ENCODE measurements around the gene PDCD1LG2. TPM values are rescaled to one million over a fixed set of nuclear protein-coding genes. Genes with fewer than 3 reads are reported as not detected.
A peak's percentile ranks its signal among the peaks of the same experiment; 100 is the strongest.

The PDCD1LG2 gene
- total and polyA plus RNA-seq, 9 donors = 0.51 to 5.0 (median 1.2) TPM

DNA sequence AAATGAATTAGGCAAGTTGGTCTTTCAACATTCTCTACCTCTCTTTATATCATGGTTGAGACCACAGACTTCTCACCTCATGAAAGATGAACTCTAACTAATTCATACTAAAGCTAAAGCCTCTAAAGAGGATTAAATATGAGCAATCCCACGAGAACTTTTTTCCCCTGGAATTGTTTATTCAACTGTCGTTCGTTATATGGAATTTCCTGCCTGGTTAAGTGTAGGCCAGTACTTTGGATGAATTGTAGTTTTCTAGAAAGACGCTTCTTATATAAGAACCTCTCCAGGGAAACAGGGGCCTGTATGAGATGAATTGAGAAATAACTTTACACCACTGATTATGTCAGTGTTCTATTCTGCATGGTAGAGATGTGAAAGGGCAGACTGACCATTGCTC is 42.9 kb downstream of the PDCD1LG2 start:
- intact Hi-C loops (cut with DNase I) = no loop called here
- Histone ChIP-seq H3K27ac (no peak overlapping the region), H3K27me3 (no peaks in the 10 kb centered on the region), H3K4me1 (ENCODE audit: insufficient read depth) (peaks cover 4% of the 10 kb centered on the region), H3K9me3 (no peaks in the 10 kb centered on the region), H3K36me3 (no peaks in the 10 kb centered on the region), H3K4me3 (no peak overlapping the region)
- WGBS, 3 donors = 63 to 71% (median 69%) methylated on average over 4 of the region's 4 CpGs
- DNase-seq = no peak
- TF ChIP-seq EP300 (IDR thresholded peaks at IDR 0.05) = no peak
- no peak for TF ChIP-seq POLR2A (IDR thresholded peaks at IDR 0.05)
- TF ChIP-seq, protein P1, sequence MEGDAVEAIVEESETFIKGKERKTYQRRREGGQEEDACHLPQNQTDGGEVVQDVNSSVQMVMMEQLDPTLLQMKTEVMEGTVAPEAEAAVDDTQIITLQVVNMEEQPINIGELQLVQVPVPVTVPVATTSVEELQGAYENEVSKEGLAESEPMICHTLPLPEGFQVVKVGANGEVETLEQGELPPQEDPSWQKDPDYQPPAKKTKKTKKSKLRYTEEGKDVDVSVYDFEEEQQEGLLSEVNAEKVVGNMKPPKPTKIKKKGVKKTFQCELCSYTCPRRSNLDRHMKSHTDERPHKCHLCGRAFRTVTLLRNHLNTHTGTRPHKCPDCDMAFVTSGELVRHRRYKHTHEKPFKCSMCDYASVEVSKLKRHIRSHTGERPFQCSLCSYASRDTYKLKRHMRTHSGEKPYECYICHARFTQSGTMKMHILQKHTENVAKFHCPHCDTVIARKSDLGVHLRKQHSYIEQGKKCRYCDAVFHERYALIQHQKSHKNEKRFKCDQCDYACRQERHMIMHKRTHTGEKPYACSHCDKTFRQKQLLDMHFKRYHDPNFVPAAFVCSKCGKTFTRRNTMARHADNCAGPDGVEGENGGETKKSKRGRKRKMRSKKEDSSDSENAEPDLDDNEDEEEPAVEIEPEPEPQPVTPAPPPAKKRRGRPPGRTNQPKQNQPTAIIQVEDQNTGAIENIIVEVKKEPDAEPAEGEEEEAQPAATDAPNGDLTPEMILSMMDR (IDR thresholded peaks at IDR 0.05) = no peak

DNA sequence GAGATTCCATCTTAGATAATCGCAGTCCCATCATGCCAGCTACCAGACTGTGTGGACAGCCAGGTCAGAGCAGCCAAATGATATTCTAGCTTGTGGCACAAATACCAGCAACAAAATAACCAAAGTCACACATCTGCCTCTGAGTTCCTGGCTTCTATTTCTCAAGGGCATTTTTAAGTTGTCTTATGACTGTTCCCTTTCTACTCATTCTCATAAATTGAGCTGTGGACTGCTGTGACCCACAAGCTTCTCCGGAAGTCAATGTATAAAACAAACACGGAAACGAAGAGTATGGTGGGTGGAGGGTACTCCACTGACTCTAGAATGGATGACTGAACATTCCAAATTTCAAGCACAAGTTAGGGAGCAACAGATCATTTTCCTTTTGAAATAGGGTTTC is 43.9 kb downstream of the PDCD1LG2 start:
- no peaks in the 10 kb centered on the region for H3K27me3 ChIP-seq
- H3K4me1 ChIP-seq (ENCODE audit: insufficient read depth) = peaks cover 4% of the 10 kb centered on the region
- no peak overlapping the region for H3K27ac ChIP-seq
- H3K36me3 ChIP-seq = no peaks in the 10 kb centered on the region
- TF ChIP-seq POLR2A (IDR thresholded peaks at IDR 0.05) (no peak), EP300 (IDR thresholded peaks at IDR 0.05) (no peak)
- TF ChIP-seq, protein P1 (IDR thresholded peaks at IDR 0.05) = no peak
- intact Hi-C loops (cut with DNase I) = no loop called here
- no peaks in the 10 kb centered on the region for H3K9me3 ChIP-seq
- no peak overlapping the region for H3K4me3 ChIP-seq
- WGBS, 3 donors = 91 to 93% (median 91%) methylated on average over 4 of the region's 4 CpGs
- DNase-seq = no peak

DNA sequence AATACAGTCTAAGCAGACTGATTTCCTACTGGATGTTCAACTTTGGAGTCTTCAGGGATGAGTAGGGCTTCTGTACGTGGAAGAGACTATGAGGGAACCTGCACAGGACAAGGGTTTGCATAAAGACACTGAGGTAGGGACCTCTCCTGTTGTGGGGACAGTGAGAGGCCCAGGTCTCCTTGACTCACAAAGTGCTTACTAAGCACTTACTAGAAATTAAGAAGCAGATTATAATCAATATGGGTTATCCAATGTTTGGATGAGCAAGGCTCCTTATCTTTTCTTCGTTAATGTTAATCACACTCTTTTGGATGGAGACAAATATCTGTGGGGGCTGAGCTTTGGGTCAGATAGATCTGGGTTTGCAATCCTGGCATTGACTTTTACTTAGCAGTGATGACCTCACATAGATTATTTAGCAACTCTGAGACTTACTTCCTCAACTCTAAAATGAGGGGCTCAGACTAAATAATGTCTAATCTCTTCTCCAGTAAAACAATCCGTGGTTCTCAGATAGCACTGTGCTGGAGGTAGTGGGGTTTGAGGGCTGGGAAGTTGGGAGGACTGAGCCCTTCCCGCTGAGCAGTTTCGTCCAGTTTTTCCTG is 45.9 kb downstream of the PDCD1LG2 start:
- H3K9me3 ChIP-seq = no peaks in the 10 kb centered on the region
- TF ChIP-seq EP300 (IDR thresholded peaks at IDR 0.05) (no peak), POLR2A (IDR thresholded peaks at IDR 0.05) (no peak)
- TF ChIP-seq, protein P1 (IDR thresholded peaks at IDR 0.05) = no peak
- H3K4me3 ChIP-seq = no peak overlapping the region
- H3K27me3 ChIP-seq = no peaks in the 10 kb centered on the region
- H3K4me1 ChIP-seq (ENCODE audit: insufficient read depth) = peaks cover 4% of the 10 kb centered on the region
- DNase-seq = no peak
- no peak overlapping the region for H3K27ac ChIP-seq
- H3K36me3 ChIP-seq = no peaks in the 10 kb centered on the region
- 83 to 87% (median 85%) methylated on average over 5 of the region's 5 CpGs for WGBS, 3 donors
- intact Hi-C loops (cut with DNase I) = no loop called here

DNA sequence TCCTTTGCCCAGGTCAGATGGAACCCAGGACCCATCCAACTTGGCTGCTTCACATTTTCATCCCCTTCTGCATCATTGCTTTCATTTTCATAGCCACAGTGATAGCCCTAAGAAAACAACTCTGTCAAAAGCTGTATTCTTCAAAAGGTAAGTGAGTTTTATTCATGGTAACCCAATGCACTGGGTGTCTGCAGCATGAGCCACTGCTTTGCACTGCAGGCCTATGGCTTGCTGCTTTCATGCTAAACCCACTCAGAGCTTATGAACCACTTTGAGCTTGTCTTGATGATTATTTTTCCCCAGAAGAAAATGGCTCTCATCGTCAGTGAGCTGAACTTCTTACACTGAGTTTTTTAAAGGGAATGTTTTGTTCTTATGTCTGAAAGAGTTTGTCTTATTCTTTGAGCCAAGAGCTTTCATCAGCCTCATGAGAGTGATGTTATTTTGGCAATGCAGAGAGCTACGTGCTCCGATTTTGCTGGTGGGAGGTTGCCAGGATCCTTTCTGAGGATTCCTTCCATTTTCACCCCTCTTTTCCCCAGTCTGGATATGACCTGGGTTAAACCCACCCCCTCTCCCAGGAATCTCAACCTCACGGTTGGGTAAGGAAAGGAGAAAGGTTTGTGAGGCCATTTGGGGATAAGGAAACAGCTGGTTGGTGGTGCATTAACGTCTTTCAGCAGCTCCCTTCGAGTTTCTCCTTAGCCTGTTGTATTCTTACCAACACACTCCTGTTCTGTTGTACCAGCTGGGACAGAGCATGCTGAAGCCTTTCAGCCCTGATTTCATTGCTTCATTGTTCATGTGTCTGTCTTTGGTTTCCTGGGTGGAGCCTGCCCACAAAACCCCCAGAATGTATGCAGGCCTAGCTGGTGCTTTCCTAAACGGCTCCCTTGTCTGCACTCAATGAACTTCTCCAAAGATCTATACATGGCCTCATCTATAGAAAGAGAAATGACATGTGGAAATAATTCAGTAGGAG is 47.6 kb downstream of the PDCD1LG2 start:
- peak in 2 of 5 donors; percentile 13 to 44 for DNase-seq
- Histone ChIP-seq H3K4me1 (ENCODE audit: insufficient read depth) (peaks cover 4% of the 10 kb centered on the region), H3K27ac (peak overlapping the region; percentile 6 to 15), H3K4me3 (no peak overlapping the region), H3K36me3 (no peaks in the 10 kb centered on the region), H3K27me3 (no peaks in the 10 kb centered on the region), H3K9me3 (no peaks in the 10 kb centered on the region)
- intact Hi-C loops (cut with DNase I) = no loop called here
- 20 to 39% (median 25%) methylated on average over 7 of the region's 7 CpGs for WGBS, 3 donors
- TF ChIP-seq EP300 (IDR thresholded peaks at IDR 0.05) (no peak), POLR2A (IDR thresholded peaks at IDR 0.05) (no peak)
- TF ChIP-seq, protein P1 (IDR thresholded peaks at IDR 0.05) = no peak

All from ovary (tissue), 9 donors.